OCI-LY1 (cell line): ENCODE data around the gene CEP19.

Source experiments
- EZH2 ChIP-seq: fragments of 200-600 bp; sonication (generic), shearing (Covaris generic); IDR thresholded peaks from 2 replicates; pipeline ENCODE4 v1.8.0; 2017; ENCODE audit warnings: borderline replicate concordance, mixed run types, mild to moderate bottlenecking, antibody characterized with exemption, low read length, moderate library complexity, mixed read lengths
- TF ChIP-seq, protein P1 (sequence below): fragments of 200-600 bp; sonication (generic), shearing (Covaris generic); IDR thresholded peaks from 2 replicates; pipeline ENCODE4 v1.5.1; 2017; ENCODE audit warnings: mild to moderate bottlenecking, antibody characterized with exemption, low read length, moderate library complexity, mixed read lengths

DNA sequence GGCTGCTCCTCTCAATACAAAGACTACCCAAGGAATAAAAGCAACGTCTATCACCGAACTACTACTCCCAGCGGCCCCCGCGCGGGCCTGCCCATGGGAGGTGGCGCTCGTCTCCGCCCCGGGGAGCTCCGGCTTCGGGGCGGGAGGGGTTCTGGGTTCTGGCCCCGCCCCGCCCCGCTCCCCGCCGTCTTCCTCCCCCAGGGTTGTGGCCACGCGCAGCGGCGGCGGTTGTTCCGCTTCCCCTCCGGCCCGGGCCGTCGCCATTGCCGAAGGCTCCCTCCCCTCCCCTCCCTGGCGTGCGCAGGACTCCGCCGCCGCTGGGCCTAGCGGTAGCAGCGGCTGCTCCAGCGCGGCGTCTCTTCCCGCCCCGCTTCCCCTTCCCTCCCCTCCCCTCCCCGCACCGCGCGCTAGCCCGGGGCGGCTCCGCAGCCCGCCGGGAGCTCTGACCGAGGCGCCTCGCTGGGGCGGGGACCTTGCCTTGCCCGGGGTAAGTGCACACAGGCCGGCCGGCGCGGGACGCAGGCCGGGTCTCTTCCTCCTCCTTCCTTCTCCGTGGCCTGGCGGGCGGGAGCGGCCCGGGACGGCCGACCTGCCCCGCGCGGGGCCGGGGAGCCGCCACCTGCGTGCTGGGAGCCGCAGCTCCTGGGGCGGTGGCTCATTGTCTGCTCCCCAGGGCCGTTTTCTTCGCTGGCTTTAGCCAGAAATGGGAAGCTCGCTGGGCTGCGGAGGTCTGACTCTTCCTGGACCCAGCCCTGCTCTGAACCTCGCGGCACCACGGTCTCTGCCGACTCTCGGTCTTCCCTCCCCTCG, 27.8 kb upstream of the CEP19 start, which contains the start of gene PAK2:
- TF ChIP-seq, protein P1, sequence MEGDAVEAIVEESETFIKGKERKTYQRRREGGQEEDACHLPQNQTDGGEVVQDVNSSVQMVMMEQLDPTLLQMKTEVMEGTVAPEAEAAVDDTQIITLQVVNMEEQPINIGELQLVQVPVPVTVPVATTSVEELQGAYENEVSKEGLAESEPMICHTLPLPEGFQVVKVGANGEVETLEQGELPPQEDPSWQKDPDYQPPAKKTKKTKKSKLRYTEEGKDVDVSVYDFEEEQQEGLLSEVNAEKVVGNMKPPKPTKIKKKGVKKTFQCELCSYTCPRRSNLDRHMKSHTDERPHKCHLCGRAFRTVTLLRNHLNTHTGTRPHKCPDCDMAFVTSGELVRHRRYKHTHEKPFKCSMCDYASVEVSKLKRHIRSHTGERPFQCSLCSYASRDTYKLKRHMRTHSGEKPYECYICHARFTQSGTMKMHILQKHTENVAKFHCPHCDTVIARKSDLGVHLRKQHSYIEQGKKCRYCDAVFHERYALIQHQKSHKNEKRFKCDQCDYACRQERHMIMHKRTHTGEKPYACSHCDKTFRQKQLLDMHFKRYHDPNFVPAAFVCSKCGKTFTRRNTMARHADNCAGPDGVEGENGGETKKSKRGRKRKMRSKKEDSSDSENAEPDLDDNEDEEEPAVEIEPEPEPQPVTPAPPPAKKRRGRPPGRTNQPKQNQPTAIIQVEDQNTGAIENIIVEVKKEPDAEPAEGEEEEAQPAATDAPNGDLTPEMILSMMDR: no peak
- no peak for TF ChIP-seq EZH2
